Measurements from ENCODE around the gene CEP112.

Gene CEP112

GRCh38 chr17:65670667-65671371, 521.1 kb downstream of the CEP112 start:
- FAIRE-seq, result no peak

GRCh38 chr17:65668211-65668610, 523.7 kb downstream of the CEP112 start:
- no peak for FAIRE-seq

- no peak for FAIRE-seq
These were observed 524.3 kb downstream of the CEP112 start for GRCh38 chr17:65667656-65668055.

GRCh38 chr17:65666876-65667321, 525.0 kb downstream of the CEP112 start:
- no peak for FAIRE-seq

- no peak for FAIRE-seq
These were observed 526.0 kb downstream of the CEP112 start for GRCh38 chr17:65665966-65666365.

- no peak for FAIRE-seq
These were observed 527.2 kb downstream of the CEP112 start for GRCh38 chr17:65664696-65665095.

- FAIRE-seq, result no peak
These were observed 527.7 kb downstream of the CEP112 start for GRCh38 chr17:65664266-65664665.

GRCh38 chr17:65662196-65662595, 529.7 kb downstream of the CEP112 start:
- FAIRE-seq, result no peak

GRCh38 chr17:65660947-65661346, 531.0 kb downstream of the CEP112 start:
- FAIRE-seq, result no peak

- no peak for FAIRE-seq
These were observed 531.9 kb downstream of the CEP112 start for GRCh38 chr17:65660078-65660477.

DNA sequence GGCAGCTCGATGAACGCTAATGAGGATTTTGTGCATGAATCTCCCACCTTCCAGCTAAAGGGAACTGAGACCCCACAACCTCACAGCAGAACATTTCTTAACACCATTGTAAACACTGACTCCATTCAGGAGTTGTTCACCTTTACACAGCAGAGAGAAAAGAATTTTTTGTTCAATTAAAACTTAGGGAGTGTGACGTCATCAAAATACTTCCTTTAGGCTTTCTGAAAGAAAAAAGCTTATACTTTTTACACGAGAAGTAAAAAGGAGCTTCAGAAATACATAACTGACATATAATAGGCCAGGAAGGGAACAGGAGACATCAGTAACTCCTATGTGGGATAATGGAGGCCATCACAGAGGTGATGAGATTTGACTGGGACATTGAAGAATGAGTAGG, 532.4 kb downstream of the CEP112 start:
- no peak for FAIRE-seq

DNA sequence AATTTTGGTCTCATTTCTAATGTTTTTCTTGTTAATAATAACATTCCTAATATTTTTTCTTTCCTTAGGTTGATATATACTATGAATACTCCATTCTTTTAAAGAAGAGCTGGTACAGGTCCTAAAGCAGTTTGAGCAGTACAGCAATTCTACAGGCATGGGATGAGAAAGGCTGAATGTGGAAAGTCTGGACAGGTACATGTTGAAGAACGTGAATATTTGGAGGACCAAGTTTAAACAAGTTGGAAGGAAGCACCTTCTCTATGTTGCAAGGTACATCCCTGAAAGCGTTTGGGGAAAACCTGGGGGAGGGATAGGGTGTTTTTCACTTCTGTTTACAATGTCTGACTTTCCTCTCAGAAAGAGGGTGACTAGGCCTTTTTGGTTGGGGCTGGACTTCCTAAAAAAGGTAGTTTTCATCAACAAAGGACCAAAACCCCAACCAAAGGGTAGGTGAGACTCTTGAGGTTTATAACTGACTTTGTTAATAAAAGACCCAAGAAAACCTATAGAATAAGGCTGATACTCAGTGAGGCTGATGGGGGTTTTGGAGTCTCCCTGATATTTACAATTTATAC, 534.6 kb downstream of the CEP112 start:
- FAIRE-seq, result no peak

GRCh38 chr17:65656390-65657250, 535.3 kb downstream of the CEP112 start:
- no peak for FAIRE-seq

- no peak for FAIRE-seq
These were observed 536.2 kb downstream of the CEP112 start for GRCh38 chr17:65655706-65656105.

- no peak for FAIRE-seq
These were observed 547.4 kb downstream of the CEP112 start for GRCh38 chr17:65644545-65644944.

DNA sequence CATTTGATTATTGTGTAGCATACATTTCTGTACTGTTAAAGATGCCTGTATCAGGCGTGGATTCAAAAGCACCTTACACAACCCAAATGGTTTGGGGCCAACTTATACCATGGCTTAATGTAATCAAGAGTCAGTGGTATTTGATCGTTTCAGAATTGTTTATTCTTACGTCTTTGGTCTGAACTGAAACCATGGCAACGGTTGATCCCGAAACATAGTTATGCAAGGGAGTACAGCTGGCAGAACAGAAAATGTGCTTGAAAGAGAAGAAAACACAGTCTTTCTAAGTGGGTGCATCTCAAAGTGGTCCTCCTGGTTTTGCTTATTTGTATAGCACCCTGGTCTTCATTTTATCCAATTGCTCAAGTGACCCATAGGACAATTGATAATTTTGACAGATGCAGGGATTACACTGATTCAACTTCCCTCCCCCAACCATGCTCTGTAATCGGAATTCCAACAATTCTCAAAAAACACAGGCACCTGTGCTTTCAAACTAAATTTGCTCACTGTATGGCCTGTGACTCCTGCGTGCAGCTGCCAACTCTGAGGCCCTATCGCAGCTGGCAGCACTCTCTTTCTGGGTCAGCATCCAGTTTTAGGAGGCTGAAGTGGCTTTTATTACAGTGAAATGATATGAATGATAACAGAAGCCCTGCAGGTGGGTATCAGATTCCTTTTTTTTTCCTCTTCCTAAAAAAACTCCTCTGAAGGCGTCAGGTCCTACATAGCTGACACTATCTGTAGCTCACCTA, 553.5 kb downstream of the CEP112 start:
- FAIRE-seq, result no peak

- FAIRE-seq, result no peak
These were observed 554.1 kb downstream of the CEP112 start for GRCh38 chr17:65637786-65638185.

GRCh38 chr17:65634533-65634932, 557.4 kb downstream of the CEP112 start:
- no peak for FAIRE-seq

- FAIRE-seq, result no peak
These were observed 557.9 kb downstream of the CEP112 start for GRCh38 chr17:65633988-65634387.

DNA sequence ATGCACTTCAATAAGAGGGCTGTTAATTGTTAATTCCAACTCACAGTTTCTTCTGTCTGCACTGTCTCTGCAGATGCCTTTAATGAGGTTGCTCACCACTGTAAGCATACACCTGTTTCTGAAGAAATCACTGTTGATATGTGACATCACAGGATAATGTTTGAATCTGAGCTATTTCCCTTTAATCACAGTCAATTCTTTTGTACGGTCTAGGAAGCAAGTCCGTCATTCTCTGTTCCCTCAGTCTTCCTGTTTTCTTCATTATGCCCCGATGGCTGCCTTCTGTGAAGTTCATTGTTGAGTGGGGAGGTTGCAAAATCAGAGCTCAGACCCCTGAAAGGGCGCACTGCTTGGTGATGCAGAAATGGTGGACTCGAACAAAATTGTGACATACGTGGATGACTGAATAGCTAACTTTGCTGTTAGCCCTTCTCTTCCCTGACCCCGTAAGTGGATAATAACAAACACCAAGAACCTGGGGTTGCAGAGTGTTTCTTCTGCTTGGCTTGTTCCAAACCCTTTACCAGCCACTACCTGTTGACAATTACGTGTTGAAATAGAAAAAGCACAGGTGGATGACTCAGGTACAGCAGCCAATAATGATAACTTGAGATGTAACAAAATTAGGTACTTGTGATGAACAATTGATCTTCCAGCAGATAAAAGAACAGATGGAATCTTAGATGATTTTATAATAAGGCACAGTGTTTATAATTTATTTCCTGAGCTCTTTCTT, 558.6 kb downstream of the CEP112 start:
- FAIRE-seq, result no peak

DNA sequence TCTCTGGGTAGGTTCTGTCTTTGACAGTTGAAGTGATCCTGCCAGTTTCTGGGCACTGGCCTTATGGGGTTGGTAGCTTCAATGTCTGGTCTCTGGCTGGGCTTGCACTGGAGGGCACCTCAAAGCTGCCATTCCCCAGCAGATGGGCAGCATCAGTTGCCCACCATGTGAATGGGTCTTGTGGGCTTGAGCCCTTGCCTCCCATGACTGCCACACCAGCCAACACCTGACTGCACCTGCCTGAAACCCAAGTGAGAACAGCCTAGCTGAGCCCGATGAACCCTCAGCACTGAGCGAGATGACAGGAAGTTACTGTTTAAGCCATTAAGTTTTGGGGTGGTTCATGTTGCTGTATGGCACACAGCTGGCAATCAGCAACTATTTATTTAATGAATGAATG, 561.4 kb downstream of the CEP112 start:
- no peak for FAIRE-seq

DNA sequence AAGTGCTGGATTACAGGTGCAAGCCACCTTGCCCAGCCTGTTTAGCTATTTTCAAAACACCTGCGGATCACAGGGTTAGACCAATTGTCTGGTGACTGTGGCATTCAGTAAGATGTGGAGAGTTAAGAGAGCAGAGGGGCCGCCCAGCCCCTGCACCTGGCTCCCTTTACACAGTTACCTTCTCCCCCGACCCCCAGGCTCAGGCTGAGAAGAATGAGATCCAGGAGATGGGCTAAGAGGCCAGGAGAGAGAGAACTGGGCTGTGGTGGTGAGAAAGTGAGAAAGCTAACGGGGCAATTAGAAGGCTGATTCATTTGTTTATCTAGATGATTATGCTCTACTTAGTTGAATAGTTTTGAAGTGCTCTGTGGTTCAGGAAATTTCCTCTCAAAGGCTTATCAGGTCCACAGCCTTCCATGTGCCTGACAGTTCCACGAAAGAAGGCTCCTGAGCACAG, 562.7 kb downstream of the CEP112 start:
- no peak for FAIRE-seq

Data from TTC549 (cell line).